CD1c-positive myeloid dendritic cell (primary cell): Measurements from ENCODE around the gene RHD.
A peak's percentile ranks its signal among the peaks of the same experiment; 100 is the strongest.
"Not testable (repeated sequence)": the region's sequence is repeated elsewhere in the genome, so short reads cannot be mapped to it uniquely, and the experiment has no call there.

Experiments
- DNase-seq: peaks from one replicate; pipeline ENCODE4 v3.0.0-alpha.2; 2016; ENCODE audit errors: extremely low spot score

Gene RHD

GRCh38 chr1:25308168-25308567 lies 35.9 kb downstream of the RHD start:
- DNase-seq = not testable (repeated sequence)

- not testable (repeated sequence) for DNase-seq
These were observed 36.8 kb downstream of the RHD start for GRCh38 chr1:25309085-25309484.

- DNase-seq = not testable (repeated sequence)
These were observed 37.2 kb downstream of the RHD start for GRCh38 chr1:25309486-25309885.

- DNase-seq = not testable (repeated sequence)
These were observed 40.6 kb downstream of the RHD start for GRCh38 chr1:25312806-25313470.

- DNase-seq = not testable (repeated sequence)
These were observed 48.1 kb downstream of the RHD start for GRCh38 chr1:25320314-25320938.

GRCh38 chr1:25322127-25322526 lies 49.8 kb downstream of the RHD start:
- DNase-seq = not testable (repeated sequence)

- not testable (repeated sequence) for DNase-seq
These were observed 52.1 kb downstream of the RHD start for GRCh38 chr1:25324407-25324806.

- DNase-seq = not testable (repeated sequence)
These were observed 55.8 kb downstream of the RHD start for GRCh38 chr1:25327864-25328790.

- DNase-seq = not testable (repeated sequence)
These were observed 56.5 kb downstream of the RHD start for GRCh38 chr1:25328791-25329185.

GRCh38 chr1:25329336-25329735 lies 57.0 kb downstream of the RHD start:
- not testable (repeated sequence) for DNase-seq

GRCh38 chr1:25329950-25330349 lies 57.6 kb downstream of the RHD start:
- not testable (repeated sequence) for DNase-seq

GRCh38 chr1:25336922-25337354 lies 64.6 kb downstream of the RHD start:
- DNase-seq = not testable (repeated sequence)

GRCh38 chr1:25337483-25338187 lies 65.3 kb downstream of the RHD start:
- DNase-seq = not testable (repeated sequence)

GRCh38 chr1:25338188-25338981 lies 66.1 kb downstream of the RHD start, which contains the start of gene TMEM50A:
Gene TMEM50A (plus strand): TSS chr1:25338334. CDS start chr1:25340487, 2,153 bp downstream.
- DNase-seq = peak; percentile 92

- no peak for DNase-seq
These were observed 66.7 kb downstream of the RHD start for GRCh38 chr1:25338986-25339385.

GRCh38 chr1:25341746-25342145 lies 69.4 kb downstream of the RHD start:
- no peak for DNase-seq

GRCh38 chr1:25342846-25343245 lies 70.5 kb downstream of the RHD start:
- no peak for DNase-seq

- DNase-seq = no peak
These were observed 71.6 kb downstream of the RHD start for GRCh38 chr1:25343872-25344271.

- DNase-seq = no peak
These were observed 75.2 kb downstream of the RHD start for GRCh38 chr1:25347556-25347955.

- no peak for DNase-seq
These were observed 77.3 kb downstream of the RHD start for GRCh38 chr1:25349606-25350005.
